ENCODE results near the gene ZNF219. TPM values are rescaled to one million over a fixed set of nuclear protein-coding genes. Genes with fewer than 3 reads are reported as not detected.

The ZNF219 gene
- total and polyA plus RNA-seq, 2 donors (not counting 1 experiment from before 2014, with no cell fraction given): 3.3 to 6.4 TPM

- H3K4me2 ChIP-seq (replicated peaks; ENCODE audit: low read depth, low read length, poor library complexity, severe bottlenecking): no peak overlapping the region
These were observed 38.4 kb downstream of the ZNF219 start for GRCh38 chr14:21059842-21060613.

GRCh38 chr14:21058903-21059302, 39.6 kb downstream of the ZNF219 start:
- CTCF ChIA-PET: interaction anchor here (1.0 to 1.8 kb wide), 2 partner anchors 9 to 39 kb away, joined by 3 to 5 read pairs; partner anchors contain the start of gene ZNF219
- no peaks in the 10 kb centered on the region for H3K9me3 ChIP-seq (ENCODE audit: control extremely low read depth in 1 of 3, control insufficient read depth in 2 of 3, insufficient read depth in 1 of 3, low read length in 2 of 3)
- no peak overlapping the region for H3K9ac ChIP-seq (ENCODE audit: low read length)
- H3K9me3 Mint-ChIP-seq (ENCODE audit: insufficient read depth): no peaks in the 10 kb centered on the region
- no peak overlapping the region for H2AFZ ChIP-seq (ENCODE audit: insufficient read depth, low read depth, low read length, poor library complexity, severe bottlenecking)
- intact Hi-C loops (cut with micrococcal nuclease): no loop called here
- no peak overlapping the region for H3K27ac ChIP-seq (ENCODE audit: low read length in 2 of 2)
- H3K27ac Mint-ChIP-seq: no peak overlapping the region
- peaks cover 39% of the 10 kb centered on the region for H3K27me3 Mint-ChIP-seq
- peaks cover 0 to 12% (median 6%) of the 10 kb centered on the region in 4 experiments for H3K27me3 ChIP-seq (replicated peaks in 1 of 4; ENCODE audit: control extremely low read depth in 1 of 4, control insufficient read depth in 3 of 4, insufficient read depth in 4 of 4, low read length in 3 of 4)
- WGBS (ENCODE audit: insufficient coverage): 86% methylated on average over 5 of the region's 5 CpGs
- no peaks in the 10 kb centered on the region for H4K20me1 ChIP-seq (ENCODE audit: control insufficient read depth, insufficient read depth, low read length, poor library complexity, severe bottlenecking)
- H3K4me3 ChIP-seq (ENCODE audit: control extremely low read depth in 1 of 5, extremely low read depth in 1 of 5, insufficient read depth in 1 of 5, low read depth in 2 of 5, low read length in 4 of 5): no peak overlapping the region
- no peak for TF ChIP-seq EZH2 (IDR thresholded peaks at IDR 0.05; ENCODE audit: borderline replicate concordance, insufficient read depth, low read depth, low read length, poor library complexity, severe bottlenecking)
- TF ChIP-seq, protein P1, sequence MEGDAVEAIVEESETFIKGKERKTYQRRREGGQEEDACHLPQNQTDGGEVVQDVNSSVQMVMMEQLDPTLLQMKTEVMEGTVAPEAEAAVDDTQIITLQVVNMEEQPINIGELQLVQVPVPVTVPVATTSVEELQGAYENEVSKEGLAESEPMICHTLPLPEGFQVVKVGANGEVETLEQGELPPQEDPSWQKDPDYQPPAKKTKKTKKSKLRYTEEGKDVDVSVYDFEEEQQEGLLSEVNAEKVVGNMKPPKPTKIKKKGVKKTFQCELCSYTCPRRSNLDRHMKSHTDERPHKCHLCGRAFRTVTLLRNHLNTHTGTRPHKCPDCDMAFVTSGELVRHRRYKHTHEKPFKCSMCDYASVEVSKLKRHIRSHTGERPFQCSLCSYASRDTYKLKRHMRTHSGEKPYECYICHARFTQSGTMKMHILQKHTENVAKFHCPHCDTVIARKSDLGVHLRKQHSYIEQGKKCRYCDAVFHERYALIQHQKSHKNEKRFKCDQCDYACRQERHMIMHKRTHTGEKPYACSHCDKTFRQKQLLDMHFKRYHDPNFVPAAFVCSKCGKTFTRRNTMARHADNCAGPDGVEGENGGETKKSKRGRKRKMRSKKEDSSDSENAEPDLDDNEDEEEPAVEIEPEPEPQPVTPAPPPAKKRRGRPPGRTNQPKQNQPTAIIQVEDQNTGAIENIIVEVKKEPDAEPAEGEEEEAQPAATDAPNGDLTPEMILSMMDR (IDR thresholded peaks at IDR 0.05): no peak
- ATAC-seq (ENCODE audit: low read depth): no peak
- no peak overlapping the region for H3K4me2 ChIP-seq (replicated peaks; ENCODE audit: low read depth, low read length, poor library complexity, severe bottlenecking)
- H3K79me2 ChIP-seq (ENCODE audit: control insufficient read depth, insufficient read depth, low read length): no peaks in the 10 kb centered on the region
- no peaks in the 10 kb centered on the region for H3K4me1 ChIP-seq (ENCODE audit: control insufficient read depth in 2 of 2, insufficient read depth in 2 of 2, low read length in 2 of 2)
- H3K4me1 Mint-ChIP-seq: no peaks in the 10 kb centered on the region
- POLR2A ChIA-PET: no interaction called here
- no peaks in the 10 kb centered on the region for H3K36me3 ChIP-seq (replicated peaks in 1 of 2; ENCODE audit: control extremely low read depth in 1 of 2, control insufficient read depth in 1 of 2, extremely low read depth in 1 of 2, insufficient read depth in 2 of 2, low read length in 1 of 2)
- DNase-seq: no peak
- no peak overlapping the region for H3K4me3 Mint-ChIP-seq

More at GRCh38 chr14:21059842-21060613, 38.4 kb downstream of the ZNF219 start:
- Histone ChIP-seq H3K9ac (ENCODE audit: low read length) (no peak overlapping the region), H3K4me1 (ENCODE audit: control insufficient read depth in 2 of 2, insufficient read depth in 2 of 2, low read length in 2 of 2) (no peaks in the 10 kb centered on the region), H3K27me3 (replicated peaks in 1 of 4; ENCODE audit: control extremely low read depth in 1 of 4, control insufficient read depth in 3 of 4, insufficient read depth in 4 of 4, low read length in 3 of 4) (peaks cover 0 to 12% (median 6%) of the 10 kb centered on the region in 4 experiments), H3K79me2 (ENCODE audit: control insufficient read depth, insufficient read depth, low read length) (no peaks in the 10 kb centered on the region), H4K20me1 (ENCODE audit: control insufficient read depth, insufficient read depth, low read length, poor library complexity, severe bottlenecking) (no peaks in the 10 kb centered on the region), H3K9me3 (ENCODE audit: control extremely low read depth in 1 of 3, control insufficient read depth in 2 of 3, insufficient read depth in 1 of 3, low read length in 2 of 3) (no peaks in the 10 kb centered on the region), H2AFZ (ENCODE audit: insufficient read depth, low read depth, low read length, poor library complexity, severe bottlenecking) (no peak overlapping the region), H3K27ac (ENCODE audit: low read length in 2 of 2) (no peak overlapping the region), H3K4me3 (ENCODE audit: control extremely low read depth in 1 of 5, extremely low read depth in 1 of 5, insufficient read depth in 1 of 5, low read depth in 2 of 5, low read length in 4 of 5) (no peak overlapping the region), H3K36me3 (replicated peaks in 1 of 2; ENCODE audit: control extremely low read depth in 1 of 2, control insufficient read depth in 1 of 2, extremely low read depth in 1 of 2, insufficient read depth in 2 of 2, low read length in 1 of 2) (no peaks in the 10 kb centered on the region)
- ATAC-seq (ENCODE audit: low read depth) (no peak), DNase-seq (no peak)
- intact Hi-C loops (cut with micrococcal nuclease): no loop called here
- ChIA-PET POLR2A (no interaction called here), CTCF (interaction anchor here (1.0 to 1.1 kb wide), 2 partner anchors 38 to 45 kb away, joined by 3 to 4 read pairs; partner anchors contain the start of gene ZNF219)
- Mint-ChIP-seq H3K9me3 (ENCODE audit: insufficient read depth) (no peaks in the 10 kb centered on the region), H3K27me3 (peaks cover 34% of the 10 kb centered on the region), H3K4me3 (no peak overlapping the region), H3K4me1 (no peaks in the 10 kb centered on the region), H3K27ac (no peak overlapping the region)
- 88% methylated on average over 7 of the region's 8 CpGs for WGBS (ENCODE audit: insufficient coverage)
- TF ChIP-seq, protein P1 (IDR thresholded peaks at IDR 0.05): no peak
- no peak for TF ChIP-seq EZH2 (IDR thresholded peaks at IDR 0.05; ENCODE audit: borderline replicate concordance, insufficient read depth, low read depth, low read length, poor library complexity, severe bottlenecking)
